HG03378 (cell line): Measurements from ENCODE around the gene C13orf46.

Experiments used
- ATAC-seq: cut with Tn5 transposase; IDR thresholded peaks from one replicate; pipeline ENCODE4 v1.9.1; 2021; ENCODE audit warnings: mild to moderate bottlenecking, moderate library complexity; ENCODE audit not compliant: unreplicated experiment

The C13orf46 gene

DNA sequence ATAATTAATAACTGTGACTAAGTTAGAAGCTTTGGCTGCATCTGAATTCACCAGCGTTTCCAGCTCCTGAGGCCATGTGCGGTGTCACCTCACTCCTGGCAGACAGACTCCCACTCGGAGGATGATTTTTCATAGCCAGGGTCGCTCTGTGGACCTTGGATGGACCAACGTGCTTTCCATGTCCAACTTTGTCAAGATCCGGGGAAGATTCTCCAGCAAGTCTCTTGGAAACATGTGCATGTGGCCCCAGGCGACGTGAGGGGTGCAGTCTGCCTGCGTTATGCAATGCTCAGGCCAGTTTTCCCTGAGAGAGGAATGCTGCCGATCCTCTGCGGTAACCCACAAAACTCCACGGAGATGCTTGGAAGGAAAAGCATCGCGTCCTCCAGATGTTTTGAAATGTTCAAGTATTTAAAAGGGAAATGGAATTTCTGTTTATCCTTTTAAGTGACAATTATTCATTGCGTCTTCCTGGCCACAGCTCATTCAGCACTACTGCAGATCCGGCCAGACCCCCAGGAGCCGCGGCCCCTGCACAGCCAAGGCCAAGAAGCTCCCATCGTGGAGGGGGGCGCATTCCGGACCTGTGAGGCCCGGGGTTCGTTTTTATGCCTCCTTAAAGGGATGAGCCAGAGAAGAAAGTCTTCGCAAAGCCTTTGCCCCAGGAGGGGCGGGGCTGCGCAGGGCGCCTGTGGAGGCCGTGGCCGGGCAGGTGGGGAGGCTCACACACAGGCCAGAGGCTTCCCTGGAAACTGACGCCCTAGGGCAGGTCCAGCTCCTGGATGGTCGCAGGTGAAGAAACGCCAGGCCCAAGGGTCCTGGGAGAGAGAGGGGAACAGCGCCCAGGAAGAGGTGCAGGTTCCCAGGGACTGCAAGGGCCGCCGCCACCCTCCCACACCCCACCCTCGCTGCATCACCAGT, 46.0 kb downstream of the C13orf46 start:
- no peak for ATAC-seq

DNA sequence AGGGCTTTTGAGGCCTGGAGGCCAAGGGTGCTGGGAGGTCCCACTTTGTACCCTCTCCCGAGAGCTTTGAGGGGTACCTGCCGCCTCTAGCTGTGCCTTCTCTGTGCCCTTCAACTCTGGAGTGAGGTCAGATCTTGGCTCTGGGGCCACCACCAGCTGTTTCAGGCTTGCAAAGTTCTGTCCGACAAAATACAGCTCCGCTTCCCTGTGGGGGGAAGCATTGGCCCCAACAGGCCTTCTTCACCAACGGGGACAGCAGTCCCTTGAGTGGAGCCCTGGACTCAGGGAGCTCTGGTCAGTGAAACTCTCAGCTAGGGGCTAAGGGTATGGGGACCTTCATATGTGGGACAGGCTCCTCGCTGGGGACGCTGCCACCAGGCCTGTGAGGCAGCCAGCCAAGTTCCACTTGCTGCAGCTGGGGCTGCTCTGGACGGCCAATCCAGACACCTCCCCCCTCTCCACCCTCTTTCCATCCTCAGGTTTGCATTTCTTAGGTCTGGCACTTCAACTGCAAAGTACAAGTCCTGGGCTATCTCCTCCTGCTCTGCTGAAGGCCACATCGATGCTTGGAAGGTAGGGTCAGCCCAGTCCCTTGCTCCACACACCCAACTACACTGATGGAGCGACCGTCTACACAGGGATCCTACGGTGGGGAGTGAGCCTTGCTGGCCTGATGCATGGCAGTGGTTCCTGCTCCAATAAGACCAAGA, 46.8 kb downstream of the C13orf46 start:
- no peak for ATAC-seq

DNA sequence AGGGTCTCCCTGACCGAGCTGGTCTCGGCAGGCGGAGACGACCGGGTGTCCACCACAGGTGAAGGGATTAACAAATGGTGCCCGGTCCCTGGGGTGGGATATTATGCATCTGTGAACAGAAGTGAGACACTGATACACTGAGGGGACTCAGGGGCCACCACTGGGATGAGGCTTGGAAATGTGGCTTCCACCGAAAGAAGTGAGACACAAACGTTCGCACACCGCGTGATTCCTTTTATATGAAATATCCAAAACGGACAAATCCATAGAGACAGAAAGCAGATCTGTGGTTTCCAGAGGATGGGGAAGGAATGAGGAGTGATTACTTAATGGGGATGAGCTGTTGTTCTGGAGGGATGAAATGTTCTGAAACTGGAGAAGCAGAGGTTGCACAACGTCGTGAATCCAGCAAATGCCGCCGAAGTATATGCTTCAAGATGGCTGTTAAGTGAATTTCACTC, 47.5 kb downstream of the C13orf46 start:
- ATAC-seq, result no peak

DNA sequence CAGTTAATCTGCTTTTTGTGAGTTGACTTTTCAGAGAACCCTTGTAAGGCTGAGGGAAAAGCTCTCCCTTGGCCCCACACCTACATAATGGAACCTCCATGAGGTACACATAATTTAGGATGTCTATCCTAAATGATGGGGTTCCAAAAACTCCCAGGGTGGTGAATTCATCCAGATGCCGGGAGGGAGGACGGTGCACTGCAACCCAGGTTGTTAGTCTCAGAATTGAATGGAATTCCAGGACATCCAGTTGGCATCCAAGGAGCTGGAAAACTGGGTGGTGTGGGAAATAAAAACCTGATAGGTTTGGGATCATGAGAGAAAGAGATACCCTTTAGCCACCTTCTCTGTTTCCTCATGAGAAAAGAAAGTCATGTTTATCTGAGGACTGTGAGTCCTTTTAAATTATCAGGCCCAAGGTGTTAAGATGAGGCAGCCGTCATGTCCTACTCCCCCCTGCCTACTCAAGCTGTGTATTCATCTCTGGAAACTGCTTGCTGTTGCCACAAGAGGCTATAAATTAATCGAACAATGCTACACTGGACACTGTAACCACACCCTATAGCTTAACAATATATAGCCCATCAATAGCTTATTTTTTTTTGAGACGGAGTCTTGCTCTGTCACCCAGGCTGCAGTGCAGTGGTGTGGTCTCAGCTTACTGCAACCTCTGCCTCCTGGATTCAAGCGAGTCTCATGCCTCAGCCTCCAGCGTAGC, 49.5 kb downstream of the C13orf46 start:
- ATAC-seq, result no peak

DNA sequence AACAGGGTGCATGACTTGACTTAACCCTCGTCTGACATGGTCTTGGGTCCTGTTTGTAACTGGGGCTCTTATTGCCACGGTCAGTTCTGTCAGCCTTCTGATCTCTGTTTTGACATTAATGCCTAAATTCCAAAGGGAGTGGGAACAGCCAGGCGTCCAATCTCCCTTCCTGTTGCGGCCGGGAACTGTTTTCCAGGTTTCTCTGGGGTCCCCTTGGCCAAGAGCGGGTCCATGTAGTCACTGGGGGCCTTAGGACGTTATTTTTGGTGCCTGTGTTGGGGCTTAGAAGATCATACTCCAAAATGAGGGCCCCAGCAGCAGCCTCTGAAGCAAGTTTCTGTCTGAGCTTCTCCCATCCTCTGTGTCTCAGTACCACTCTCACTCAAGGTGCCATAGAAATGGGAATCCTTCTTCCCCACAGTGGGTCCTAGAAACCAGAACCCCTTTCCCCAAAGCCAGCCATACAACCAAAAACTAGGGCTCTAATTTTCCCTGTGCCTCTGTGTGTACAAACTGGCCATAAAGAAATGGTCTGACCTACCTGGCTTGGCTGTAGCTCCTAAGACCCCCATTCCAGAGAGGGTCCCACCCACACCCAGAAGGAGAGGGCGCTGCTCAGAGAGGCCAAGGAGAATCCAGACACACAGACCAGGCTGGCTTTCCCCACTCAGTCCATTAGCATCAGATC, 50.4 kb downstream of the C13orf46 start:
- ATAC-seq, result no peak

DNA sequence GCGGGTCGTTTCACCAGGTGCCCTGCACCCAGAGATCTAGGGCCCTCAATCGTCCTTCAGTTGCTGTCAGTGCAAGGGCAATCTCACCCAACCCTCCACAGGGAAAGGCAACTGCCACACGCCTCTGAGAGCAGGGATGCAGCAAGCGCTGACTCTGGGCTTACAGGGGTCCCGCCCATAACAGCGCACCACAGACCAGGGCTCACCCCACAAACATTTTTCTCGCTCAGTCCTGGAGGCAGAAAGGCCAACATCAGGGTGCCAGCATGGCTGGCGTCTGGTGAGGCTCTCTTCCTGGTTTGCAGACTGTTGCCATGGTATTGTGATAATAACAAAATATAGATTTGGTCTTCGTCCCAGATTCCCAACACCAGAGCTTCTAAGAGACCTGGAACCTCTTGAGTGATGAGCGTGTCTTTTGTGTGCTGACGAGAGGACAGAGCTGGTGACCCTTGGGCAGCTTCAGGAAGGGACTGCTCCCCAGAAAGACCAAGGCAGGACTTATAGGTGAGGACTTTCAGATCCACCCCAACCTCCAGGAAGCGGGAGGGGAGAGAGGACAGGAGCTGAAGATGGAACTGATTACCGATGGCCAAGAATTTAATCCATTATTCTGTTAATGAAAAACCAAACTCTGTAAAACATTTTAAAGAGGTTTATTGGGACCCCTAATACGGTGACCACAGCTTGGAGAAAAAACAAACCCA, 51.3 kb downstream of the C13orf46 start:
- ATAC-seq, result no peak

DNA sequence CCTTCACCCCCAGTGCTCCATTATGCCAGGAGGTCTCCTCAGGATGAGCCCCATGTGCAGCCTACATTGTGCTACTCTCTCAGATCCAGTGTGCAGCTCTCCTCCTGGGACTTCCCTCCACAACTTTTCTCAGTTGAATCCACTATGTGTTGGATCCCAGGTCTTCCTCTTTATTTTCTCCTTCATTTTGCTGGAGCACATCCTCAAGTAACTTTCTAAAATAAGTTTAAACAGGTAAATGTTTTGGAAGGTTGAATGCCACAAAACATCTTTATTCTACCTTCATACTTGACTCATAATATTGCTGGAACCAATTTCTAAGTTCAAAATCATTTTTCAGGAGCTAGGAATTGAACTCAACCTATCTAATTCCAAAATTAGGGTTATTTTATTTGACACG, 52.1 kb downstream of the C13orf46 start:
- no peak for ATAC-seq

DNA sequence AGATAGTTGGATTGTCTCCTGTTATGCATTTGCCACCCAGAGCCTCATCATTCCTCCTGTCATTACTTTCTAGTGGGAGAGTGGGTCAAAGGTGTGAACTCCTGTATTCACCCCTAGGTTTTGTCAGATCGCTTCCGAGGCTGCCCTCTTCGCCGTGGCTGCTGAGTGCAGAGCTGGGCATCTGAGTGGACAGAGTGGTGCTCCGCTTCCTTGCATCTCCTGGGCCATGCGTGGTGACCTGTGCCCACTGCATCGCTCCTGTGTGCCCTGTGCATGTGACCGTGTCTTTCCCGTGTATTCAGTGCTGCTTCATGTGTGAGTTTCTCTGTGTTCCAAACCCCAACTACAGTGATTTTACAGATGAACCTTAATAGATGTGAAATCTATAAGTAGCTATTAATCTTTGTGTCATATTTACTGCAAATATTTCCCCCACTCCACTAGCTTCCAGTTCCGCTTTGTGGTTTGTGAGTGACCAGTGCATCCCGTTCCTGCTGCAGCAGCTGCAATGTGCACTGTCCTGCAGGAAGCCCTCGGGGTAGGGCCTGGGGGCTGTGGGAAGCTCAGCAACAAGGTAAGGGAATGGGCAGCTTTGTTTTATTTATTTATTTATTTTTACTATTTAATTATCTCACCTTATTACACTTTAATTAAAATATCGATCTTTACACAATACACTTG, 53.1 kb downstream of the C13orf46 start:
- ATAC-seq, result no peak

DNA sequence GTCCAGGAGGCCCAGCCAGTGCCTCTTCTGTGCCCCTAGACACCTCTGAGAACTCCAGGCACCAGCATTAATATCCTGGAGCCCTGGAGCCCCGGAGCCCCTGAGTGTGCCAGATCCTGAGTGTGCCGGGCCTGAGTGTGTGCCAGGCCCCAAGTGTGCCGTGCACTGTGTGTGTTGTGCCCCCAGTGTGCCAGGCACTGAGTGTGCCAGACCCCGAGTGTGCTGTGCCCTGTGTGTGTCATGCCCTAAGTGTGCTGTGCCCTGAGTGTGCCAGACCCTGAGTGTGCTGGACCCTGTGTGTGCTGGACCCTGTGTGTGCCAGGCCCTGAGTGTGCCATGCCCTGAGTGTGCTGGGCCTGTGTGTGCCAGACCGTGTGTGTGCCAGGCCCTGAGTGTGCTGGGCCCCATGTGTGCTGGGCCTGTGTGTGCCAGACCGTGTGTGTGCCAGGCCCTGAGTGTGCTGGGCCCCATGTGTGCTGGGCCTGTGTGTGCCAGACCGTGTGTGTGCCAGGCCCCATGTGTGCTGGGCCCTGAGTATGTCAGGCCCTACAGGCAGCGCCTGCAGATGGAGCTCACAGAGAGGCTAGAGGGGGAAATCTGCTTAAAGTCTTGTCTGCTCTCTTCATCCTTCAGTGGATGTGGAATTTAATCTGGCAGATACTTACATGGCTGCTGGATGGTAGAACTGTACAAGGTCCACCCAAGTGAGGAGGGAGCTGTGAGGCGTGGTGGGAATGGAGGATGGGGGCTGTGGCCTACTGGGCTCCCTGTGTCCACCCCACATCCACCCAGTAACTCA, 53.9 kb downstream of the C13orf46 start:
- ATAC-seq, result no peak

DNA sequence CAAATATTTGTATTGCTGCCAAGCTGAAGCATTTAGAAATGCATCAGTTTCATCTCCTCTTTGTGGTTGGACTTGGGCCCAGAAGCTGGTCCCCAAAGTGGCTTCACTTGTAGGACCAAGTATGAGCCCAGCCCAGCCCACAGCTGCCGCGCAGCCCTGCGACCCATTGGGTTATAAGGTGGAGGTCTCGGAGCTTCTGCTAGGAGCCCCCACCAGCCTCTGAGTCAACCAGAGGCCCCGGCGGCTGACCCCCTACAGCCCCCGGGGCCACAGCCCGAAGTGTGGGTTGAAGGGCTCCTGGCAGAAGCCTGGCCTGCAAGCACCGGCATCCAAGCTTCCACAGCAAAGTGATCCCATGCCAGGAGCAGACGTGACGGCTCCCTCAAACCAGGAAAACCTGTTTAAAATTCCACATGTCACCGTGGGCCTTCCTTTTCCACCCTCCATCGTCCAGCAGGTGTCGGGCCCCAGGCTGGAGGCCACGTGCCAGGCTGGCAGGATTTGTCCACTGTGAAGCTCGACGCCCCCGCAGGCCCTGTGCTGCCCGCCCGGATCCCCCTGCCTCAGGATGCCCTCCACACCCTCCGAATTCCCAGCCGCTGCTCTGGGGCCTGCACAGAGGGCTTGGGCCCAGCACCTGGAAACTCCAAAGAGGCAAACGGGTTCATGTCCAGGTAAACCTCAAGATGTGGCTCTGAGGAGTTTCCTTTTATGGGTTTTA, 54.7 kb downstream of the C13orf46 start:
- no peak for ATAC-seq

DNA sequence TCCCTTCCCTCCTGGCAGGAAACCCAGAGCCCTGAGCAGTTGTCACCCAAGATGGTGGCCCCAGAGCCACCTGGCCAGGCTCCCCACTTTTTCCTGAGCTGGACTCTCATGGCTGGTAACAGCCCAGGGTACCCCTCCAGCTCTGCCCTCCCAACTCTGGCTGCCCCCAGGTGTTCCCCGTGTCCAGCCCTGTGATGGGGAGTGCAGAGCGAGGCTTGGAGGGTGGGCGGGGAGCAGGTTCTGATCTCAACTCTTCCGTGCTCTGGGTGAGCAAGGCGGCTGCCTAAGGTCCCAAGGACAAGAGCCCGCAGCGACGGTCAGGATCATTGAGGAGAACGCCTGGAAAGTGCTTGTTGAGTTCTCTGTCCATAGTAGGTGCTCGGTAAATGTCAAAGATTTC, 55.3 kb downstream of the C13orf46 start:
- no peak for ATAC-seq

DNA sequence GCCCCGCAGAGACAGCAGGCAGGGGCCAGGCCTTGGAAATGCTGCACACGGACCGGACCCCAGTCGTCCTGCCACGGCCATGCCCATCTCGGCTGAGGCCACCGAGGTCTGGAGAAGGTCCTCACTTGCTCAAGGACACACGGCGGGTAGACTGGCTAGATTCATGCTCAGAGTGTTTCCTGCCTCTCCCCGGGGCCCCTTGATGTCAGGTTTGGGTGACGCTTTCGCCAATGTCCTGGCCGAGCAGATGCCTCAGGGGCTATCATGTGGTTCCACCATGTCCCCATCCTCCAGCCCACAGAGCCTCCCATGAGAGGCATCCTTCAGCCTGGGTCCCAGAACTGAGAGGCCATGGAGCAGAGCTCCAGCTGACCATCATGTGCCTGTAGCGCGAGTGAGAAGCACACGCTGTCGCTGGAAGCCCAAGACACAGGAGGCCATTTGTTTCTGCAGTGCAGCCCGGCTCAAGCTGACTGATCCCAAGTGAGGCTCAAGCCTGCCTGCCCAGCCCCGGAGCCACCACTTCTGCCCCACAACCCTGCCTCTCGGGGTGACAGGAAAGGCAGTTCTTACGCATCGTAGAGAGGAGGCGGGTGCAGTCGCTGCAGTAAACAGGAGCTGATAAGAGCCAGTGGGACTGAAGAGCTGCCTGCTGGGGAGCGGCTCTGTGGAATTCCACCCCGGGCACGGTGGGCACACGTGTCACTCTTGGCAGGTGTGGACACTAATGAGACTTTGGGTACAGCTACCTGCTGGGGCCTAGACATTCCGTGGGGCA, 56.1 kb downstream of the C13orf46 start:
- ATAC-seq, result no peak

DNA sequence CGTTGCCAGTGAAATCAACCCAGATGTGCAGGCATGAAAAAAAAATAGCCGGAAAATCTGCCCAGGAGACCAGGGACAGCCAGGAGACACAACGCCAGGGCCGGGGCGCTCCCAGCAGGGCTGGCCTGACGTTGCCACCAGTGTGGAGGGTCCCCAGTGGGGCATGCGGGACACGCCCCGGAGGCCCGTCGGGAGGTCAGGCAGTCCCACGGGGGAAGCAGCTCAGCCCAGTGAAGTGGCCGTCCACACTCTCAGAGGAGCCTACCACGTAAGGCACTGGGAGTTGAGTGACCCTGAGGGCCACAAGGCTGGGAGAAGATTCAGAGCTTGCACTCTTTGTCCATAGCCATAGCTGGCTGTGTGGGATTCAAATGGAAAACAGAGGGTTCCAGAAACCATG, 56.8 kb downstream of the C13orf46 start:
- no peak for ATAC-seq

DNA sequence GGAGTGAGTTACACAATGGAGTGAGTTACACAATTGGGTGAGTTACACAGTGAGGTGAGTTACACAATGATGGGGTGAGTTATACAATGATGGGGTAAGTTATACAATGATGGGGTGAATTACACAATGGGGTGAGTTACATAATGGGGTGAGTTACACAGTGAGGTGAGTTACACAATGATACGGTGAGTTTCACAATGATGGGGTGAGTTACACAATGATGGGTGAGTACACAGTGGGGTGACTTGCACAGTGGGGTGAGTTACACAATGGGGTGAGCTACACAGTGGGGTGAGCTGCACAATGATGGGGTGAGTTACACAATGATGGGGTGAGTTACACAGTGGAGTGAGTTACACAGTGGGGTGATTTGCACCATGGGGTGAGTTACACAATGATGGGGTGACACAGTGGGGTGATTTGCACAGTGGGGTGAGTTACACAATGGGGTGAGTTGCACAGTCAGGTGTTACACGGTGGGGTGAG, 57.5 kb downstream of the C13orf46 start:
- ATAC-seq, result no peak

DNA sequence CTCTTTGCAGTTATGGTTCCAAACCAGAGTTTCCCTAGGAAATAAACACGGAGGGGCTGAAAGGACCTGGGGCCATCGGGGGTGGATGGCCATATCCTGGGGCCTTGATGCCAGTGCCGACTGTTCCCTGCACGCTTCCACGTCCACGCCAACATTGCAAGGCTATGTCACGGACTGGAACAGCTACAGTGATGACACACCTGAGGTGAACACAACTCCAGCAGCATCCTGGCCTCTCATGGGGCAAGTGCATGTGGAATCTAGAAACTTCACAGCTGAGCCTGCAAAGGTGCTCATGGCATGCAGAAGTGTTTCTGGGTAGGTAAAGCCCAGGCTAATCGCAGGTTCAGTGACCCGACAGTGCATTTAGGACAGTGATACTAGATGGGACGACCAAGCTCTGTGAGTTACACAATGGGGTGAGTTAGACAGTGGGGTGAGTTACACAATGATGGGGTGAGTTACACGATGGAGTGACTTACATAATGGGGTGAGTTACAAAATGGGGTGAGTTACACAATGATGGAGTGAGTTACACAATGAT, 58.0 kb downstream of the C13orf46 start:
- no peak for ATAC-seq

DNA sequence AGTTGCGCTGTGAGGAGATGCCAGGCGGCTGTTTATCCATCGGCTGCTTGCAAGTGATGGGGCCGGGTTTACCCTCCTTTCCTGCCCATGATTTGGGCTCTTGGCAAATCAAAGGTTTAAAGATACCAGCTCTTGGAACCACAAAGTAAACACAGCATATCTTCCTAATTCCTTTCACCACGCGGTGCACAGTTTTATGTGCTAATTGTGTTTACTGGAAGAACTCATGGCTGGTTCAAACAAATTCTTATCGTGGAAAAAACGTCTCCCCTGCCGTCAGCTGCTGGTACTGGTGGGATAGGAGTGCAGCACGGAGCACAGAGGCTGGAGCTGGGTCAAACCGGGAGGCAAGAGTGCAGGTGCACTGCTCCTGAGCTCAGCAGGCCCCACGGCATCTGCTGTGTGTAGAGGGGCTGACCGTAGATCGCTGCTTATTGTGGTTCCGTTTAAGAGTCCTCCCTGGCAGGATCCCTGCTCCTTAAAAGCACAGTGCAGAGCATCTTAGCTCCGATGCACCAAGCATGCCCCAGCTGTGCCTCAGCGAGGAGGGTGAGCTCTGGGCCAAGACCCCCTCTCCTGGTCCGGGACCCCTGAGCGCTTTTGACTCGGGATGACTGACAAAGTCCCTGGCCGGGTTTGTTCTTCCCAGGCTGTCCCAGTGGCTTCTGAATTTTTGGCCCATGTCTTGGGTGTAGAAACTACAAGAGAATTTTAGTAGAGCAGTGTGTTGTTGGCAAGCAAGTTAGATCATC, 58.7 kb downstream of the C13orf46 start:
- ATAC-seq, result no peak
